ENCODE measurements around the gene FEZF2.

FEZF2 gene

DNA sequence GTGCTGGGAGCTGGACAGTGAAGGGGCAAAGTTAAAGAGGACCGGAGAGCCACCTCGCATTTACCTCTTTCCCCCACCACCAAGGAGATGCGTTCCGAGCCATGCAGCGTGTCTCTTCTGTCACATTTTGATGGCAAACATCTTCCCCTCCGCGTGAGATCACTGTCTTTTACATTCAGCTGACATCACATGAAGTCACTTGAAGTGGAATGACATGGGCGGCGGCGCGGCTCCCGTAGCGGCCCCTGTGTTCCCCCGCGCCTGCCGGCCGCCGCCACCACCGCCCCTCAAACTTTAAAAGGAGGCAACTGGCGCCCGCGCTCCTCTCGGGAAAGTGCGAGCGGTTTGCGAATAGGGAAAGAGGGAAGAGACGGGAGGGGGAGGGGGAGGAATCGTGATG is at the start of gene FEZF2:
FEZF2 (minus strand) TSS at position 336 of the 400 bp plus-strand sequence. CDS start 682 bp downstream, outside the sequence.
- DNase-seq (ENCODE audit: low spot score), result no peak

DNA sequence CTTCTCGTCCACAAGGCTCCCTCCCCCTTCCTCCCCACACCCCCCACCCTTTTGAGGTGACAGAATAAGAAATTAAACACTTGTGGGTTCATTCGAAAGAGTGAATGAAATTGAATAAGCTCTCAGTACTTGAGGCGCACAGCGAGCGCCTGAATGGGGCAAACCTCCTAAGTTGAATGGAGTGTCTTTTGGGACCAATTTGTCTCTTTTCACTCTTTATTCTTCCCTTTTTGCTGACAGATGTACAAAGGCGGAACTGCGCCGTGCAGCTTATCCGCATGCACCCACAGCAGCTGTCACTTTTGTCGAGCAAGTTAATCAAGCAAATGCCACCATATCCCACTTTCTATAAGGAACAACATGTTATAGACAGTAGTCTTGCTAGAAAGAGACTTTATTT is 47.9 kb upstream of the FEZF2 start:
- DNase-seq (ENCODE audit: low spot score), result no peak

DNA sequence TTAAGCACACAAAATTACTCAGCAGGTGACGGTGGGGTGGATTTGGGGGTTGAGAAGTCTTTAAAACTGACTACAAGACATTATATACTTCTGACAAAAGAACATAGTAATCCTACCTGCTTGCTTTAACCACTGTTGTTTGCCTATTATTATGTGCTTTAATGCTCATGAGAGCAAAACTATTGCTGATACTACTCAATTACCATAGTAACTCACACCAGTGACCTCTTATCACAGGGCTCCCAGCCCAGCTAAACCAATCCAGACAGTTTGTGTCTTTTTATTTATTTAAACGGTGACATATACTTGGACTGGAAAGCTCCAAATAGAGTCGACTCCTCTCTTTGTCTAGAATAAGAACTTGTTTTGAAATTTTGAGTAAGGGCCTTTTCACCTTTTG is 42.8 kb upstream of the FEZF2 start:
- no peak for DNase-seq (ENCODE audit: low spot score)

DNA sequence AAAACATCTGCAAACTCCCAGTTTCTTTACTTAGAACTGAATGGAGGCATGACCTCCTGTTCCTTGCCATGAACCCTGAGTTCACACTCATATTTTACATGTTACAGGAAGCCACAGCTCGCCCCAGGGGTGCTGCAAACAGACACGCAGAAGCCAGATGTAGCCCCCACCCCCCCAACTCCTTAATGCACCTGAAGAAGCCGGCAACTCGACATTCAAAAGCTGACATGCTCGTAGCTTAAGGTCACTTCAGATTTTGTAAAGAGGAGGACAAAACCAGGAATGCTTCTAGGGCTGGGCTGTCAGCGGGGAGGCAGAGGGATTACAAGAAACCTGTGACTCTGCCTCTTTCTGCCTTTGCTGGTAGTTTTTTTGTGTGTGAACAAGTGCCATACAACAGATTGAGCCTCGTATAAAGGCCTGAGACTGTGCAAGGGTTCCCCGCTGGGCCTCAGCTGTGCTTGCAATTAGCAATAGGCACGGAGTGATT is 42.0 kb upstream of the FEZF2 start:
- DNase-seq (ENCODE audit: low spot score), result no peak

DNA sequence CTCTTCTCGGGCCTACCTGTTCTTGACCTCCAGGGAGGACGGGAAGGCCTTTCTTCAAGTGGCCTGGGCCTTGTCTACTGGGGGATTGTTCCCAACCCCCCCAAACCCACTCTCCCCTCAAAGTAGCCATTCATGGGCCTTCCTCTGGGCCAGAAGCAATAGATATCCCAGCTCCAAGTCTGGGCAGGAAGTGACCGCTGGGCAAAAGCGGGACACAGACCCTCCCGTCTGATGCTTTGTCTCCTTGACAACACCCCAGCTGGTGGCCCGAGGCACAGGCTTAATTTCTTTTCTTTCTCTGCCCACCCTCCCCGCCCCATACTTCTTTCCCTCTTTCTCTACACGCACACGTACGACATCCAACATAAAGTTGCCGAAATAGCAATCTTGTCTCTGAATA is 41.4 kb upstream of the FEZF2 start:
- no peak for DNase-seq (ENCODE audit: low spot score)

DNA sequence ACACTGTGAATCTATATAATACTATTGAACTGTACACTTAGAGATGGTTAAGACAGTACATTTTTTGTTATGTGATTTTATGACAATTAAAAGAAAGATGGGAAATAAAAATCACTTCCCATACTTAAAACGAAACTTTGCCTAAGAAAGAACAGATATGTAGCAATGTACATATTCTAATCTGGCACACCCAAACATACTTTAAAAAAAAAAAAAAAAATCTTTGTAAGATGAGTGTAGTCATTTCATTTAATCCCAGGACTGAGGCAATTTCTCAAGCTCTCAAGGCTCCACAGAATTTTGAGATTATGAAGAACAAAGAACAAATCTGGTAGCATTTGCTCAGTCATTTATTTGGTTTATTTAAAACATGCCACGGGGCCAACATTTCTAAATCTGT is 40.3 kb upstream of the FEZF2 start:
- no peak for DNase-seq (ENCODE audit: low spot score)

DNA sequence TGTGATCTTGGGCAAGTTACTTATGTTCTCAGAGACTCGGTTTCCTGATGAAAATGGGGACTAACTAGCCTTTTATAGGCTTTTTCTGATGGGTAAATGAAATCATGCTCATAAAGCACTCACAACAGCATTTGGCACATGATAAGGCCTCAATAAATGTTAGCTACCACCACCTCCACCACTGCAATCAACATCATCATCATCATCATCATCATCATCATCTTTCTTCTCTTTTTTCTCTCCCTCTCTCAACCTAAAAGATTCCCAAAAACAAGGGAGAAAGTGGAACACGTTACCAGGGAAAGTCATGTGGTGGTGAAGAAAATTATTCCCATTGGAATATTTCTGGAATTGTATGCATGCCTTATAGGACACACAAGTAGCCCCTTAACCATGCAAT is 33.6 kb upstream of the FEZF2 start:
- no peak for DNase-seq (ENCODE audit: low spot score)

DNA sequence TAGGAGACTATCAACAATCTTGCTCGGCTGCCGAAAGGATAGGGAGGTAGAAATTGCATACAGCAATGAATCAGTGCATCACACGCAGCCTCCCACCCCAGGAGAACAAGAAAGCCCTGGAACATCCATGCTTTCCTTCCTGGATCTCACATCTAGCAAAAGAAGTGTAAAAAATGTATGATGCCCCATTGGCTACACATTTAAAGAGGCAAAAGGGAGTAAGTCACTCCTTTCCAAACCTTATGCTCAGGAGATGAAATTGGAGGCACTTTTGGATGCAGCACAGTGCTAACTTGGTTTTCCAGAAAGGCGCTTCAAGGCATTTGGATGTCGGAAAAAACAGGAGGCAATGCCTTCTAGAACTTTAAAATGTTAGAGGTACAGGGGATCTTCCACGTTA is 32.2 kb upstream of the FEZF2 start:
- no peak for DNase-seq (ENCODE audit: low spot score)

DNA sequence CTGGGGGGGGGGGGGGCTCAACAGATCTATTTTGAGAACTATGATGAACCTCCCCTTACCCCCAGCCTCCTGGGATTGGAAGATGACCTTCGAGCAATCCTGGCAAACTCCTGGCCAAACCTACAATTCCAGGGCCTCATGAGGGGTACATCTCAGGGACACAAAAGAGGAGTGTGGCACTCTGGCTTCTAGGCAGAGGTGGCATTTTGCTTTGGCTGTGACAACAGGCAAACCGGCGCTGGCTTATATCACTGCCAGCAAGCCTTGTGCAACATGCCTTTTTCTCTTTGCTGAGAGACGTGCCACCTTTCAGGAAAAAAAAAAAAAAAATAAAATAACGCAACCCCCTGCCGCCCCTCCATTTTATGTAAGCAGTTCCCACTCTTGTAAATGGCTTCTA is 31.8 kb upstream of the FEZF2 start:
- DNase-seq (ENCODE audit: low spot score), result no peak

DNA sequence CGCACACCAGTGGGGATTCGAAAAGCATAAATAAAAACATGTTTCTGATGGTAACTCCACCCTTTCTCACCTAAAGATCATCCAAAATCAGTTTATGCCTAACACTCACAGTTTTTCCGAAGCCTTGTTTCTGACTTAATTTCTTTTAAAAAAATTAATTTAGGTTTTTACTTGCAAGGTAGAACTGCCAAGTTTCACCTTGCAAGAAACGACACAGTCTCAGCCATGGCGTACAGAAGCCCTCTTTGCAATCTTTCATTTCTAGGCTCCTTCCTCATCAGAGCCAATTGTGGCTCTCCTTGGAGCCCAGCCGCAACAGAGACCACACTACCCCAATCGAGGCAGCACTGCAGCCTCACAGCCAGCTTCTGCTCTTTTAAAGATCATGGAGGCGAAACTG is 31.0 kb upstream of the FEZF2 start:
- DNase-seq (ENCODE audit: low spot score), result no peak

DNA sequence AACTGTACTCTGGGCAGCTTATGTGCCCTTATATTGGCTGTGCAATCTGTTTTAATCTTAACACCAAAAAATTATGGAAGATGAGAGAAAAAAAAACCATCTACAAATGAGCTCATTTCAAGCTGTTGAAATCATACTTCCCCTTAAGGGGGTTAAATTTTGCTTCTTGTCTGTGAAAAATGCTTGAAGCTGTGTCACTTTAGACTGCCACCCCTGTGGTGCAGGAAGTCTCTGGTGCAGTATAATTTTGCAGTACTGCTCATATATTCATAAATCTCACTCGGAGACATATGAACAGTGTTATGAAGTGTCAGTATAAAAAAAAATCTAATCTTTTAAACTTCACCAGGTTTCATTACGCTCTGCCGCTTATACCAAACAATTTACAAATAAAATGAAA is 30.4 kb upstream of the FEZF2 start:
- no peak for DNase-seq (ENCODE audit: low spot score)

DNA sequence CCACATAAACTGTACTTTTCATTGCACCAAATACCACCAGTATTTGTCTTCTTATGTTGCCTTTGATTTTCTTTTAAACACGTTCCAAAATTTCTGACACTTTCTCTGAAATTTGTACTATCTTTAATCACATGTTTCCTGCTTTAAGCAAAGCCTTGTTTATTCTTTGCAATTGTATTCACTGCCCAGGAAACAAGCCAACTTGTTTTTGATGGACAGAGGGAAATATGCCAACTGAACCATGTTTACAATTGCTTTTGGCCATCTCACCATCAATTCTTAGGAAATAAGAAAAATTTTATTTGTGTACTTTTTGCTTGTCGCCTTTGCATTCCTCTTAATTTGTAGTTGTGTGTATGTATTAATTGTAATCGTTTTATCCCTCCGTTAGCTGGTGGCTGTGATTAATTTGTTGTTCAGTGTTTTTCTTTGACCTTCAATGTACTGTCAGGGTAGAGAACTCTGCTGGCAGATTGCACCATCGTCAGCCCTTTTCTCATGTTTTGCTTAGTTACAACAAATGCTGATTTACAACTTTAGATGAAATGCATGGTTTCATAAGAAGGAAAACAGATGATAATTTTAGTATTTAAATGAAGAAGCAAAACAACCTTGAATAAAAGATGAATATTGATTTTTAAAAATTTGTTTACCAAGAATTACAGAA is 19.4 kb upstream of the FEZF2 start:
- DNase-seq (ENCODE audit: low spot score), result no peak

DNA sequence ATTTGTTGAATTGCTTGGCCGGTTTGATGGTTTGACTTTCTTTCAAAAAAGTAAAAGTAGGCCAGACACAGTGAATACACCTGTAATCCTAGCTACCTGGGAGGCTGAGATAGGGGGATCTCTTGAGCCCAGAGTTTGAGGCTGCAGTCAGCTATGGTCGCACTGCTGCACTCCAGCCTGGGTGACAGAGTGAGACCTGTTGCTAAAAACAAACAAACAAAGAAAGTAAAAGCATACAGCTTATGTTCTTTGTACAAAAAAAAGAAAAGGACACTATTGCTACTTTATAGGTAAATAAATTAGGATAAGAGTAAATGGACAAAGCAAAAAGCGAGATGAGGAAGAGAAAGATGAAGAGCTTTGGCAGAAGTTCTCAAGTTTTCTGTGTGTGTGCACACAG is 13.9 kb upstream of the FEZF2 start:
- no peak for DNase-seq (ENCODE audit: low spot score)

DNA sequence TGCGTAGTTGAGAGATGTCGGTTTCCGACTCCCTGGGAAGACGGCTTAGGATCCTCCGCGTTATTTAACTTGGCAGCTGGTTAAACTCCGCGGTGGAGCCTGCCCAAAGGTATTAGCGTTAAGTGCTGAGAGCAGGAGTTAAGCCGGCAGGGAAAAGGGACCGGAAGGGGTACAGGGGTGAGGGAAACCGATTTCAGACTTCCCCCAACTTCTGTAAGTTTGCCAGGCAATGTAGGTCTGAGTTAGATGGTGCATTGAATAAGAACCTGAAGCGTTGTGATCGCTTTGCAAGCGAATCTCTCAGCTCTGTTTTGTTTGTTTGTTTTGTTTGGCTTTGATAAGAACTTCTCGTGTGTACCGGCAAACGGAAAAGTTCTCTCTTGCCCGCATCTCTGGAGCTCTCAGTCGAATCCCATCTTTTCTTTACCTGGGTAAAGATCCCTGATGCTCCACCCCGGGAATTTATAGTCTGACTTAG is 6.0 kb upstream of the FEZF2 start:
- no peak for DNase-seq (ENCODE audit: low spot score)

DNA sequence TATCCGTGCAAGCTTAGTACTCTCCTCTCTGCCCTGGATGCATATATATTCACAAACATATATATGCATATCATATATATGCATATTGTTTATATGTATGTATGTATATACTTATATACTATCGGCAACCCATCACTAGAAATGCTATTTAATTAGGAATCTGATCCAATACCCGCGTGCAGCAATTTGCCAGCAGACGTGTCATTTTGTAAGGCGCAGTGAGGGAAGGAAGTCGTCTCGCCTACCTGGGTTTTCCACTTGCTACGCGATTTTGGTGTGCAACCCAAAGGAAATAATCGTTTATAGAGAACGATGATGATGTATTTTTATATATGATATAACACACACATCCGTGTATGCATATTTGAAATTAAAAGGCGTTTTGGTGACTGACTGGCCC is 5.6 kb upstream of the FEZF2 start:
- no peak for DNase-seq (ENCODE audit: low spot score)

DNA sequence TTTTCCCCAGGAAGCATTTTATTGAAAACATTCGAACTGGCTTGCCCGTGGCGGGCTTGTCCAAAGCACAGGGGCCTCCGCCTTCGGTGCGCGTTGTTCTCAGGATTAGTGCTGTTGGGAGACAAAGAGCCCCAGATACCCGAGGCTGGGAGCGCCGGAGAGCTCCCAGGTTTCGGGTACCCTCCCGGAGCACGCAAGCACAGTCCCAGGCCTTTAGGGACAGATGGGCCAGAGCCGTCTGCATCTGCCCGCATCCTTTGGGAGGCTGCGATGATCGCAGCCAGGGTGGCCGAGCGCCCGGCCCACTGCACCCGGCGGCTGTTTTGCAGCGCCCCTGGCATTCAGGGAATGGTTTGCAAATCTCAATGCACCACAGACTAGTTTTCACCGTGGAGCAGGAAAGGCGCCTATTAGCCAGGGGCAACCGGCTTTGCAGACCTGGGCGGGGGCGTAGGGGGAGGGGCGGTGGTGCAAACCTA is 5.0 kb upstream of the FEZF2 start:
- no peak for DNase-seq (ENCODE audit: low spot score)

DNA sequence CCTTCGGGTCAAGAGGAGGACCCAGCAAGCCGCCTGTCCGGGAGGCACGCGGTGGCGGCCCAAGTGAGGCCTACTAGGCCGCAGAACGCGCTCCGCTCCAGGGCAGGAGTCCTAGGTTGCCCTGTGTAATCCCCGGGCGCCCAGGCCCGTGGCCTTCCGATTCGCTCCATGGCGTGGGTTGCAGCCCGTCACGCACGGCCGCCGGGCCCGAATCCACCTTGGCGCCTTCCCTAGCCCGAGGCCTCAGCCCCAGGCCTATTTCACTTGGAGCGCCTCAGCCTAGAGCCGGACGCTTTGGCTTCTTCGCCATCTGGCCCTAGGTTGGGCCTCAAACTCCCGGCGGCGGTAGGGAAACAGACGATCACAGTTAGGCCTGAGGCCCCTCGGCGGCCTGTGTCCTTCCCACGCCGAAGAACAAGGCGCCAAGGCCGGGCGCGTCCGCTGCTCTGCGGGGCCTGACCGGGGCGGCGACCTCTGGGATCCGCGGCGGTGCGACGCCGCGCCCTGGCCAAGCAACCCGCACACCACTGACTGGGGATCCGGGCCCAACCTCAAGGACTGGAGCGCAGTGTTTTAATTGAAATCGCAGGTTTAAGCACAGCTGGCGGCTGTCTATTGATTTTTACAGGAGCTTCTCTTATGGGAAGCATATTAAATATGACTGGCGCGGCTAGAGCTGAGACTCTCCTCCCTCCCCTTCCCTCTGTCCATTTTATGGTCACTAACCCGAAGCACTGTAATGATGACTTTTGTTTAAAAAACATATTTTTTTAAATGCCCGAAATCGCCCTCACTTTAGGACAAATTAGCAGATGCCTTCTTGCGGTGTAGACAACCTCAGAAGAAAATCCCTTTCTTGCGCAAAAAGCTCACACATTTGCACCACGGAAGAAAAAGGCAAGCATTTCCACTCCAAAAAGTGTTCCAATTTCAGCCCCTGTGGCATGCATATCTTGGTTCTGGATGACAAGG is 3.8 kb upstream of the FEZF2 start:
- no peak for DNase-seq (ENCODE audit: low spot score)

DNA sequence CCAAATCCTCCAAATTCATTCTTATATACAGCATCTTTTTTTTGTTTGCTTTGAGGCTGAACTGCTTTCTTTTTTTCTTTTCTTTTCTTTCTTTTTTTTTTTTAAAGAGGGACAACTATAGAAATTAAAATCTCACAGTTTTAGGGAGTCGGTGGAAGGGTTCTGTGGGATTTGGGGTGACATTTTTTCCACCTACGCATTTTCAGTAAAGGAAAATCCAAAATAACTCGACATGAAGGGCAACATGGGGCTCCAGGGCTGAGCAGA is 3.0 kb upstream of the FEZF2 start:
- DNase-seq (ENCODE audit: low spot score), result no peak

DNA sequence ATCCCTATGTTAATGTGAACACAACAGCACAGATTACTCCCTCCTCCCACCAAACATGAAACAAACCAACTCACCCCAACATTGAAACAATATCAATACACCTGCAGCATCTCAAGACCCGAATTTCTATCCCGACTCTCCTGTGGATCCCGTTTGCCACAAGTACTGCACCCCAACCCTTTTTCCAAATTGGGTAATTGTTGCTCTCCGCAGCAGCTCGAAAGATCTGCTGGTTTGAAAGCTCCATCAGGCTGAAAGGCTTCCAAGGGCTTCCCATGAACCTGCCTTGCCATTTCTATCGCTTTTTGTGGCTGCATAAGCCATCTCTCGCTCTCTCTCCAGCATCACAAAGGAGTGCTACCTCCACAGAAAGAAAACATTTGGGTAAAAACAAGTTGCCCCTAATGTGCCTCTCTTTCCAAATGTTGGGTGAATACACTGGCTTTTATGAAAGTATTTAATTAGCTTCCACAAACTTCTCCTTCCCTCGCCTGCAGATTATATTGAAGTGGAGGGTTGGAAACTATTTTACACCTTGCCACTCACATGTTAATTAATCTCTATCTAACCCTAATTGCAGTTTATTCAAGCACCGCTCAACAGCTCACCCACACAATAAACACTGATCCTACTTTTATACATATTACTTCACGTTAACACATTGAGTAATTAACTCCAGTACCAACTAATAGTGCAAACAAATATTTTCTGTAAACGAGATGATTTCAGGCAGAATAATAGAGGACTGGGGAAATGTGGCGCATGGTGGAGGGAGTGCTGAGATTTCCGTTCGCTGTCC is 2.5 kb upstream of the FEZF2 start:
- no peak for DNase-seq (ENCODE audit: low spot score)

DNA sequence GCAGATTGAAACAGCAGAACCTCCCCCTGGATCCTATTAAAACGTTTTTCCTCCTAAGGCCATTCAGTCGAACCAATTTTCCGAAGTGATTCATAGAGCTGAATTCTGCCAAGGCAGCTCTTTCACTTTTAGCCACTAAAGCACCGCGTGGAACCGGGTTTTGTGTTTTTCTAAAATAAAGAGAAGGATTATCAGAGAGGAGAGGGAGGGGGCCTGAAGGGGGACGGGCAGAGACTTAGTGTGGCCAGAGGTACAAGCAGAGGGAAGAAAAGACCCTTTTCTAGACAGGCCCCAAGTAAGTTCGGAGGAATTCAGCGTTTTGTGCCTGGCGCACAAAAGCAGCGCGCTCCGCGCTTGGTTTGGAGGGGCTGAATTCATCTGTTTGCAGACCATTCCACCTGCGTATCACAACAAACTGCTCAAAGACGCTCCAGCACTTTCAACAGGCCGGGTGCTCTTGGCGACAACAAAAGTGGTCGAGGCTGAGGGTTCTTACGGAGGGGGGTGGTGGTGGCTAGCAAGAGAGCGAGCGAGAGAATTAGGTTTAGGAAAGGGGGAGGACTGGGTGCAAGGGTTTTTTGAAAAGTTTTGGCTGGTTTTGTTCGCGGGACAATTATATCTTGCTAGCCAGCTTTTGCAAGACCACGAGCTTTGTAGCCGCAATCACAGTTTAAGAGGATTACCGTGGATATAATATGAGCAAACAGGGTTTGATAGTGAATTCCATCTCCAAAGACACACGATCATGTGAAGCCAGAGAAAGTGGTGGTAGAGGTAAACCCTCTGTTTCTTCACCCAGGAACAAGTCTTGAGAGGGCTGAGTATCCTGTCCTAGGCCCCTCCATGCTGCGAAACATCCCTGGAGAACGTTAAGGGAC is 1.2 kb upstream of the FEZF2 start:
- DNase-seq (ENCODE audit: low spot score), result no peak

DNA sequence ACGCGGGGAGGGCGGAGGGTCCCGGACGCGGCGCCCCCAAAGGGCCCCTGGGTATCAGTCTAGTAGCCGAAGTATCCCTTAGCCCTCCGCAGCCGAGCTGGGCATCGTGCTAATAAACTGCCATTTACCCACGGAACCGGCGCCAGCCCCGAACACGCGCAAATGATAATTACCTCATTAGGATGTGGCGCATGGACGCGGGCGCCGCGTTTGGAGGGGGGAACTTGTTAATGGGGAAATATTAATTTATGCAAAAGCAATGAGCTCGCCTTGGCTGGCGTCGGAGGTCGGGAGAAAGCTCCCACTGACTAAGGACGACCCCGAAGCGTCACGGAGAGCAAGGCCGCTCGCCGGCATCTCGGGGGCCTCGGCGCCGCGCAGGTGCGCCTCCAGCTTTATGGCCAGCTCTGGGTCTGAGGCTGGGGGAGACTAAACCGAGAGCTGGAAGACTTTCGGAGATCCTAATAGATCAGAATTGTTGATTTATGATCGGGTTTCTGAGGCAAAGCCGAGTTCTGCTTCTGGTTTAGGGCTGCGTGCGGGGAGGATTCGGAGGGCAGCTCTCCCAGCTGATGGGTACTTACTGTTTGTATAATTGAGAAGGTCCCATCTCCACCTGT is 474 bp upstream of the FEZF2 start:
- no peak for DNase-seq (ENCODE audit: low spot score)

Data from left forelimb (tissue), 1 donor.